ENCODE data around the gene CCSER1.

Gene CCSER1

DNA sequence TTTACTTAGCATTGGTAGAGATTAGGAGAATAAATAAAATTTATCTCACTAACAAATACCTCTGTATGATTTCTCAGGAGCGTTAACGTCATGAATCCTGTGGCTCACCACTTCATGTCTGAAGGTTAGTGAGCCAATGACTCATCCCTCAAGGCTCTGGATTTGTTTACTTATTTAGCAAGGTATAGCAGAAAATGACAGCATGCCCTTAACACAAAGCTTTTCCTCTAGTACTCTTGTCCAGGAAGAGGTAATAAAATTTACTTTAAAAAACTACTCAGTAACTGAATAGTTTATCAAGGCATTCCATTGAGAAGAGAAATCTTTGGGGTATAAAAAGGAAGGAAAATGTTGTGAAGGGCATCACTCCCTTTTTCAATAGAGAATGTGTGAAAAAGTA, 823.8 kb downstream of the CCSER1 start:
- Histone ChIP-seq H3K9me2 (replicated peaks; ENCODE audit: insufficient read depth, low read length) (no peaks in the 10 kb centered on the region), H3K36me3 (ENCODE audit: low read length) (no peaks in the 10 kb centered on the region), H3K79me2 (ENCODE audit: insufficient read depth, low read length) (no peaks in the 10 kb centered on the region), H3K9ac (ENCODE audit: low read length) (no peak overlapping the region), H3K27me3 (ENCODE audit: low read length) (no peaks in the 10 kb centered on the region), H3F3A (ENCODE audit: insufficient read depth) (no peaks in the 10 kb centered on the region), H2AFZ (ENCODE audit: low read depth, low read length, severe bottlenecking) (no peak overlapping the region), H3K4me2 (ENCODE audit: low read depth, low read length, poor library complexity, severe bottlenecking) (no peak overlapping the region), H3K9me3 (ENCODE audit: insufficient read depth, low read length) (no peaks in the 10 kb centered on the region), H4K20me1 (ENCODE audit: low read depth, low read length) (no peaks in the 10 kb centered on the region), H3K4me3 (ENCODE audit: insufficient read depth, low read length, poor library complexity, severe bottlenecking) (no peak overlapping the region), H3K27ac (ENCODE audit: low read depth, low read length) (no peak overlapping the region)
- TF ChIP-seq, protein P1, sequence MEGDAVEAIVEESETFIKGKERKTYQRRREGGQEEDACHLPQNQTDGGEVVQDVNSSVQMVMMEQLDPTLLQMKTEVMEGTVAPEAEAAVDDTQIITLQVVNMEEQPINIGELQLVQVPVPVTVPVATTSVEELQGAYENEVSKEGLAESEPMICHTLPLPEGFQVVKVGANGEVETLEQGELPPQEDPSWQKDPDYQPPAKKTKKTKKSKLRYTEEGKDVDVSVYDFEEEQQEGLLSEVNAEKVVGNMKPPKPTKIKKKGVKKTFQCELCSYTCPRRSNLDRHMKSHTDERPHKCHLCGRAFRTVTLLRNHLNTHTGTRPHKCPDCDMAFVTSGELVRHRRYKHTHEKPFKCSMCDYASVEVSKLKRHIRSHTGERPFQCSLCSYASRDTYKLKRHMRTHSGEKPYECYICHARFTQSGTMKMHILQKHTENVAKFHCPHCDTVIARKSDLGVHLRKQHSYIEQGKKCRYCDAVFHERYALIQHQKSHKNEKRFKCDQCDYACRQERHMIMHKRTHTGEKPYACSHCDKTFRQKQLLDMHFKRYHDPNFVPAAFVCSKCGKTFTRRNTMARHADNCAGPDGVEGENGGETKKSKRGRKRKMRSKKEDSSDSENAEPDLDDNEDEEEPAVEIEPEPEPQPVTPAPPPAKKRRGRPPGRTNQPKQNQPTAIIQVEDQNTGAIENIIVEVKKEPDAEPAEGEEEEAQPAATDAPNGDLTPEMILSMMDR (IDR thresholded peaks at IDR 0.05; ENCODE audit: insufficient read depth, low read length, poor library complexity, severe bottlenecking) = no peak
- no peak for TF ChIP-seq EZH2phosphoT487 (conservative IDR thresholded peaks at IDR 0.05; ENCODE audit: low read length)

DNA sequence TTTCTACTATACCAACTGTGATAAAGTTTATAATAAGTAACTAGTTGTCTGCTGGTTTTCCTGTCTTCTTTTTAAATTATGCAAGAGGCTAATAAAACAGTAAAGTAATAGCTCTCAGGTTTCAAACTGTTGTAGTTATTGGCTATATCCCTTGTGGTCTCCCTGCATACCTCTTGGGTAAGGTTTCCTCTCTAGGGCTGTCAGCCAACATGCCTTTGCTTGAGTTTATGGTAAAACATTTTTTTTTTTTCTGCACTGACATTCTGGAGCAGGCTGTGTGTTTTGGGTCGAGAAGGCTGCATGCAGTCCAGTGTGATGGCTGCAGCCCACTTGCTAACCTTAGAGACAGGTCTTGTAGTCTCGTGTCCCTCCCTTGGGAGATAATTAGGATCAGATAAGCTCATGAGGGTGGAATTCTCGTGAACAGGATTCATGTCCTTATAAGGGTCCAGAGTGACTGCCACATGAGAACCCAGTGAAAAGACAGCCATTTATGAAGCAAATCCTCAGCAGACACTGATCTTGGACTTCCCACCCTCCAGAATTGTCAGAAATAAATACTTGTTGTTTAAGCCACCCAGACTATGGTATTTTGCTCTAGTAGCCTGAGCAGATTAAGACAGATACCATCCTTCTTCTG, 831.2 kb downstream of the CCSER1 start:
- TF ChIP-seq, protein P1 (IDR thresholded peaks at IDR 0.05; ENCODE audit: insufficient read depth, low read length, poor library complexity, severe bottlenecking) = no peak
- TF ChIP-seq EZH2phosphoT487 (conservative IDR thresholded peaks at IDR 0.05; ENCODE audit: low read length) = no peak
- no peaks in the 10 kb centered on the region for H3K9me3 ChIP-seq (ENCODE audit: insufficient read depth, low read length)
- no peaks in the 10 kb centered on the region for H3K27me3 ChIP-seq (ENCODE audit: low read length)
- H3K9ac ChIP-seq (ENCODE audit: low read length) = no peak overlapping the region
- no peaks in the 10 kb centered on the region for H3F3A ChIP-seq (ENCODE audit: insufficient read depth)
- no peaks in the 10 kb centered on the region for H3K9me2 ChIP-seq (replicated peaks; ENCODE audit: insufficient read depth, low read length)
- H3K79me2 ChIP-seq (ENCODE audit: insufficient read depth, low read length) = no peaks in the 10 kb centered on the region
- no peak overlapping the region for H3K27ac ChIP-seq (ENCODE audit: low read depth, low read length)
- H3K4me2 ChIP-seq (ENCODE audit: low read depth, low read length, poor library complexity, severe bottlenecking) = no peak overlapping the region
- no peaks in the 10 kb centered on the region for H3K36me3 ChIP-seq (ENCODE audit: low read length)
- H4K20me1 ChIP-seq (ENCODE audit: low read depth, low read length) = no peaks in the 10 kb centered on the region
- no peak overlapping the region for H3K4me3 ChIP-seq (ENCODE audit: insufficient read depth, low read length, poor library complexity, severe bottlenecking)
- H2AFZ ChIP-seq (ENCODE audit: low read depth, low read length, severe bottlenecking) = no peak overlapping the region

DNA sequence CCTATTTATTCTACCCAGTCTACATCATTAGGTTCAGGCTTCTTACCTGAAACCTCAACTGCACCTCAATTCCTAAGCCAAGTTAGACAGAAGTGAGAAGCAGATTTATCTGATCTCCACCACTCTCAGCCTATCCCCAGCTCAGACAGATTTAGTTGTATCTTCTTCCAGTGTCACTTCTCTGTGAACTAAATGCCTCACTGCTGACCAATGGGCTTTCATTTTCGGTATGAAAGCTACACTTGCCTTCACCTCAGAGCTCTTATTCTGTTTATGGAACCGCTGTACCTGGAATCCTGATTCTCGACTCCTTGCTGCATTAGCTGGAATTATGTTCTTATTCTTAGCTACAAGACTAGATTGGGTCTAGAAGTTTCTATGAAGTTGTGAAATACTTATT, 833.2 kb downstream of the CCSER1 start:
- Histone ChIP-seq H4K20me1 (ENCODE audit: low read depth, low read length) (no peaks in the 10 kb centered on the region), H3K4me3 (ENCODE audit: insufficient read depth, low read length, poor library complexity, severe bottlenecking) (no peak overlapping the region)
- TF ChIP-seq EZH2phosphoT487 (conservative IDR thresholded peaks at IDR 0.05; ENCODE audit: low read length) = no peak
- TF ChIP-seq, protein P1 (IDR thresholded peaks at IDR 0.05; ENCODE audit: insufficient read depth, low read length, poor library complexity, severe bottlenecking) = no peak

More for the DNA sequence above, 833.2 kb downstream of the CCSER1 start:
- H3K36me3 ChIP-seq (ENCODE audit: low read length) = no peaks in the 10 kb centered on the region
- H3F3A ChIP-seq (ENCODE audit: insufficient read depth) = no peaks in the 10 kb centered on the region
- no peaks in the 10 kb centered on the region for H3K9me3 ChIP-seq (ENCODE audit: insufficient read depth, low read length)
- no peak overlapping the region for H3K27ac ChIP-seq (ENCODE audit: low read depth, low read length)
- no peaks in the 10 kb centered on the region for H3K9me2 ChIP-seq (replicated peaks; ENCODE audit: insufficient read depth, low read length)
- H3K9ac ChIP-seq (ENCODE audit: low read length) = no peak overlapping the region
- H3K79me2 ChIP-seq (ENCODE audit: insufficient read depth, low read length) = no peaks in the 10 kb centered on the region
- H2AFZ ChIP-seq (ENCODE audit: low read depth, low read length, severe bottlenecking) = no peak overlapping the region
- H3K4me2 ChIP-seq (ENCODE audit: low read depth, low read length, poor library complexity, severe bottlenecking) = no peak overlapping the region
- H3K27me3 ChIP-seq (ENCODE audit: low read length) = no peaks in the 10 kb centered on the region

Measured in SU-DHL-6 (cell line).